ENCODE measurements around the gene GPR25. TPM values are rescaled to one million over a fixed set of nuclear protein-coding genes. Genes with fewer than 3 reads are reported as not detected.

GPR25 gene
- total RNA-seq, 1 donor from 2014 or later, result 0.25 TPM

DNA sequence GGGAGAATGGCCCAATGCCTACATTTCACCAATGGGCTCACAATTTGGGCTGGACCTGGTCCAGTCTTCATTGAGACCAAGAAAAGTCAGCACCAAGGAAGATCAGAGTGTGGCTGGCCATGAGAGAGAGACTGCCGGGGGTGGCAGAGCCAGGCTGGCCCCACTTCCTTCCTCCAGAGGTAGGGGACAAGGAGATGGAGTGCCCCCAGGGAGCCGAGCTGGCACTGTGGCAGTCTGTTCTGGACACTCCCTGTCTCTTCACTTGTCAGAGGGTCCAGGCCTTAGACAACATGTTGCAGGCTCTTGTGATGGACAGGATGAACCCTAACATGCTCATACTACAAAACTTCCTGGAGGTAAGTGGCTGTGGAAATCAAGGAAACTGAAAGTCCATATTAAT is 49.6 kb downstream of the GPR25 start:
- DNase-seq (ENCODE audit: low spot score in 2 of 2, unreplicated experiment in 2 of 2), result no peak
- Mint-ChIP-seq H3K4me3 (no peak overlapping the region), H3K27me3 (ENCODE audit: low read depth) (no peaks in the 10 kb centered on the region), H3K36me3 (no peaks in the 10 kb centered on the region), H3K9me3 (no peaks in the 10 kb centered on the region), H3K27ac (no peak overlapping the region), H3K4me1 (no peaks in the 10 kb centered on the region)
- TF ChIP-seq, protein P1, sequence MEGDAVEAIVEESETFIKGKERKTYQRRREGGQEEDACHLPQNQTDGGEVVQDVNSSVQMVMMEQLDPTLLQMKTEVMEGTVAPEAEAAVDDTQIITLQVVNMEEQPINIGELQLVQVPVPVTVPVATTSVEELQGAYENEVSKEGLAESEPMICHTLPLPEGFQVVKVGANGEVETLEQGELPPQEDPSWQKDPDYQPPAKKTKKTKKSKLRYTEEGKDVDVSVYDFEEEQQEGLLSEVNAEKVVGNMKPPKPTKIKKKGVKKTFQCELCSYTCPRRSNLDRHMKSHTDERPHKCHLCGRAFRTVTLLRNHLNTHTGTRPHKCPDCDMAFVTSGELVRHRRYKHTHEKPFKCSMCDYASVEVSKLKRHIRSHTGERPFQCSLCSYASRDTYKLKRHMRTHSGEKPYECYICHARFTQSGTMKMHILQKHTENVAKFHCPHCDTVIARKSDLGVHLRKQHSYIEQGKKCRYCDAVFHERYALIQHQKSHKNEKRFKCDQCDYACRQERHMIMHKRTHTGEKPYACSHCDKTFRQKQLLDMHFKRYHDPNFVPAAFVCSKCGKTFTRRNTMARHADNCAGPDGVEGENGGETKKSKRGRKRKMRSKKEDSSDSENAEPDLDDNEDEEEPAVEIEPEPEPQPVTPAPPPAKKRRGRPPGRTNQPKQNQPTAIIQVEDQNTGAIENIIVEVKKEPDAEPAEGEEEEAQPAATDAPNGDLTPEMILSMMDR (IDR thresholded peaks at IDR 0.05; ENCODE audit: unreplicated experiment), result no peak

DNA sequence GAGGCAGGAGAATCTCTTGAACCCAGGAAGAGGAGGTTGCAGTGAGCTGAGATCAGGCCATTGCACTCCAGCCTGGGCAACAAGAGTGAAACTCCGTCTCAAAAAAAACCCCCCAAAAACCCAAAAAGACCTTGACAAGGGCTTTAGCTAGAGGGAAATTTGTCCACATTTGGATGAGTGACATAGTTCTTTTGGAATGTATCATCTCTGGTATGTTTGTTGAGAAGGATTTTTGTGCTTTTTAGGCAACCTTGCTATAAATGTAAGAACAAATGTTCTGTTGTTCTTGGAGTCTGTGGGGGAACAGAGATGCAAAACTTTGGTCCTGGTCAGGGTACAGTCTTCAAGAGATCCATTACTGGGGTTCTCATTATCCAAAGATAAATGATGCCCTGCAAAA is 50.8 kb downstream of the GPR25 start:
- no peak for DNase-seq (ENCODE audit: low spot score in 2 of 2, unreplicated experiment in 2 of 2)
- Mint-ChIP-seq H3K27ac (no peak overlapping the region), H3K4me3 (no peak overlapping the region), H3K27me3 (ENCODE audit: low read depth) (no peaks in the 10 kb centered on the region), H3K36me3 (no peaks in the 10 kb centered on the region), H3K4me1 (no peaks in the 10 kb centered on the region), H3K9me3 (no peaks in the 10 kb centered on the region)
- TF ChIP-seq, protein P1 (IDR thresholded peaks at IDR 0.05; ENCODE audit: unreplicated experiment), result no peak

Other genes with a start within 250 kb of the GPR25 start
- 24.5 to 26.4 TPM (median 25.3 TPM) in 3 replicates for gene DDX59, start 203.1 kb upstream of the GPR25 start, total RNA-seq
- 47.9 to 48.2 TPM (median 48.2 TPM) in 3 replicates for gene CAMSAP2, start 134.1 kb upstream of the GPR25 start, total RNA-seq
- 34.6 to 36.6 TPM (median 35.7 TPM) in 3 replicates for gene INAVA, start 21.9 kb downstream of the GPR25 start, total RNA-seq
- gene KIF21B, start 150.7 kb downstream of the GPR25 start, total RNA-seq, result 6.5 to 7.0 TPM (median 6.9 TPM) in 3 replicates
- gene CACNA1S, start 239.4 kb downstream of the GPR25 start, total RNA-seq, result 0.05 TPM in 1 of 3 replicates, not detected in the others